H9 (cell line): ENCODE results near the gene LRMDA. TPM values are rescaled to one million over a fixed set of nuclear protein-coding genes. Genes with fewer than 3 reads are reported as not detected.

Experiments
- DNase-seq: peaks from one replicate; pipeline ENCODE4 v3.0.0-alpha.2; 2017
- H2AFZ ChIP-seq: one replicate; pipeline ENCODE4 v1.6.1; 2013; ENCODE audit warnings: mild to moderate bottlenecking, low read length, control low read depth, moderate library complexity
- H2AK5ac ChIP-seq: 2 replicates; pipeline ENCODE4 v1.6.1; 2013; ENCODE audit warnings: low read length, control low read depth, mixed read lengths; ENCODE audit not compliant: insufficient read length
- H2BK120ac ChIP-seq: one replicate; pipeline ENCODE4 v1.6.1; 2013; ENCODE audit warnings: low read depth, mild to moderate bottlenecking, low read length, control low read depth, inconsistent platforms; ENCODE audit not compliant: poor library complexity, severe bottlenecking
- H2BK12ac ChIP-seq: 2 replicates; pipeline ENCODE4 v1.6.1; 2013; ENCODE audit warnings: low read length, control low read depth, mixed read lengths, low read depth; ENCODE audit not compliant: insufficient read length
- H2BK15ac ChIP-seq: 2 replicates; pipeline ENCODE4 v1.6.1; 2013; ENCODE audit warnings: low read depth, low read length, control low read depth
- H2BK20ac ChIP-seq: one replicate; pipeline ENCODE4 v1.6.1; 2013; ENCODE audit warnings: low read depth, mild to moderate bottlenecking, low read length, control low read depth, inconsistent platforms; ENCODE audit not compliant: poor library complexity, severe bottlenecking
- H2BK5ac ChIP-seq: 2 replicates; pipeline ENCODE4 v1.6.1; 2013; ENCODE audit warnings: low read length, control low read depth, mixed read lengths; ENCODE audit not compliant: insufficient read length
- H3K14ac ChIP-seq: 2 replicates; pipeline ENCODE4 v1.6.1; 2013; ENCODE audit warnings: low read length, control low read depth; ENCODE audit not compliant: insufficient read depth
- H3K18ac ChIP-seq: 2 replicates; pipeline ENCODE4 v1.6.1; 2013; ENCODE audit warnings: low read depth, mild to moderate bottlenecking, mixed read lengths, low read length, control low read depth; ENCODE audit not compliant: insufficient read length
- H3K23ac ChIP-seq: 2 replicates; pipeline ENCODE4 v1.6.1; 2013; ENCODE audit warnings: low read length, control low read depth, mixed read lengths, low read depth; ENCODE audit not compliant: insufficient read length
- H3K23me2 ChIP-seq: 2 replicates; pipeline ENCODE4 v1.6.1; 2013; ENCODE audit warnings: low read depth, mild to moderate bottlenecking, mixed read lengths, low read length, control low read depth; ENCODE audit not compliant: insufficient read length, poor library complexity, severe bottlenecking
- H3K27ac ChIP-seq: 2 replicates; pipeline ENCODE4 v1.5.1; 2013; ENCODE audit warnings: low read length, control low read depth, mixed read lengths, low read depth; ENCODE audit not compliant: insufficient read length
- H3K27me3 ChIP-seq: 2 replicates; pipeline ENCODE4 v1.6.1; 2013; ENCODE audit warnings: low read length, control low read depth, inconsistent platforms; ENCODE audit not compliant: insufficient read depth
- H3K4ac ChIP-seq: 2 replicates; pipeline ENCODE4 v1.6.1; 2013; ENCODE audit warnings: low read depth, mild to moderate bottlenecking, control low read depth, inconsistent platforms, low read length, moderate library complexity
- H3K4me1 ChIP-seq: 2 replicates; pipeline ENCODE4 v1.6.1; 2013; ENCODE audit warnings: low read length, control low read depth, inconsistent platforms; ENCODE audit not compliant: insufficient read depth
- H3K4me2 ChIP-seq: 2 replicates; pipeline ENCODE4 v1.6.1; 2013; ENCODE audit warnings: low read length, control low read depth, mixed read lengths; ENCODE audit not compliant: insufficient read length, insufficient read depth
- H3K56ac ChIP-seq: 2 replicates; pipeline ENCODE4 v1.6.1; 2013; ENCODE audit warnings: low read depth, mild to moderate bottlenecking, mixed read lengths, low read length, control low read depth; ENCODE audit not compliant: insufficient read length
- H3K79me1 ChIP-seq: 2 replicates; pipeline ENCODE4 v1.6.1; 2013; ENCODE audit warnings: low read depth, mild to moderate bottlenecking, moderate library complexity, low read length, control low read depth, inconsistent platforms; ENCODE audit not compliant: insufficient read depth, poor library complexity, severe bottlenecking
- H3K79me2 ChIP-seq: 2 replicates; pipeline ENCODE4 v1.6.1; 2013; ENCODE audit warnings: low read length, control low read depth, inconsistent platforms; ENCODE audit not compliant: insufficient read depth
- H3K9ac ChIP-seq: 2 replicates; pipeline ENCODE4 v1.6.1; 2013; ENCODE audit warnings: low read length, control low read depth, mixed read lengths; ENCODE audit not compliant: insufficient read length; ENCODE audit errors: extremely low read depth
- H3K9me3 ChIP-seq: one replicate; pipeline ENCODE4 v1.6.1; 2013; ENCODE audit warnings: low read depth, low read length, inconsistent platforms; ENCODE audit not compliant: control insufficient read depth
- H3T11ph ChIP-seq: one replicate; pipeline ENCODE4 v1.6.1; 2013; ENCODE audit warnings: mild to moderate bottlenecking, low read length, control low read depth, inconsistent platforms
- H4K20me1 ChIP-seq: one replicate; pipeline ENCODE4 v1.6.1; 2013; ENCODE audit not compliant: control insufficient read depth, insufficient read length, insufficient read depth
- H4K5ac ChIP-seq: 2 replicates; pipeline ENCODE4 v1.6.1; 2013; ENCODE audit warnings: low read depth, mild to moderate bottlenecking, mixed read lengths, low read length, control low read depth; ENCODE audit not compliant: insufficient read length
- H4K8ac ChIP-seq: replicated peaks from 2 replicates; pipeline ENCODE4 v1.6.1; 2013; ENCODE audit warnings: low read length, control low read depth, mixed read lengths, low read depth; ENCODE audit not compliant: insufficient read length
- H4K91ac ChIP-seq: 2 replicates; pipeline ENCODE4 v1.6.1; 2013; ENCODE audit warnings: low read depth, mild to moderate bottlenecking, moderate library complexity, mixed read lengths, low read length, control low read depth; ENCODE audit not compliant: insufficient read length
- H3K27ac Mint-ChIP-seq, 3 experiments: 2 replicates in 2 of 3; 3 replicates in 1 of 3; pipeline ENCODE4 v1.8.0; 2020 to 2021; ENCODE audit warnings: mixed read lengths in 3 of 3, mild to moderate bottlenecking in 1 of 3, moderate library complexity in 1 of 3
- H3K27me3 Mint-ChIP-seq: 2 replicates; pipeline ENCODE4 v1.8.0; 2021; ENCODE audit warnings: low read depth, mild to moderate bottlenecking, moderate library complexity, mixed read lengths
- H3K36me3 Mint-ChIP-seq, 3 experiments: 2 replicates in 2 of 3; 3 replicates in 1 of 3; pipeline ENCODE4 v1.8.0; 2020 to 2021; ENCODE audit warnings: low read depth in 3 of 3, mixed read lengths in 3 of 3; ENCODE audit not compliant: insufficient read depth in 1 of 3
- H3K4me1 Mint-ChIP-seq, 2 experiments: 2 replicates each; pipeline ENCODE4 v1.8.0; 2020; ENCODE audit warnings: mixed read lengths in 2 of 2
- H3K4me3 Mint-ChIP-seq, 2 experiments: 2 replicates in 1 of 2; 3 replicates in 1 of 2; pipeline ENCODE4 v1.8.0; 2020 to 2021; ENCODE audit warnings: mild to moderate bottlenecking in 2 of 2, mixed read lengths in 2 of 2, moderate library complexity in 1 of 2
- H3K9me3 Mint-ChIP-seq, 2 experiments: 2 replicates in 1 of 2; 3 replicates in 1 of 2; pipeline ENCODE4 v1.8.0; 2020; ENCODE audit warnings: mild to moderate bottlenecking in 2 of 2, mixed read lengths in 2 of 2, moderate library complexity in 1 of 2
- CTCF ChIP-seq: fragments of 200-600 bp; sonication (generic); conservative IDR thresholded peaks from 3 replicates; pipeline ENCODE4 v1.8.0; 2021; ENCODE audit warnings: antibody characterized with exemption, mild to moderate bottlenecking
- whole genome bisulfite sequencing: extraction: QIAGEN DNeasy Blood & Tissue Kit; methylation state at CpG from one replicate; pipeline ENCODE4 v1.1.7; 2013; ENCODE audit warnings: missing lambda C conversion rate, low lambda C conversion rate, mixed read lengths; ENCODE audit not compliant: insufficient read length; ENCODE audit errors: extremely low coverage; 5-methylcytosine and 5-hydroxymethylcytosine counted together
- total RNA-seq: library from RNA; stranded (reverse); gene quantifications from 2 replicates; pipeline ENCODE4 v1.2.1, GENCODE V29; 2021

Gene LRMDA
- total RNA-seq, 1 experiment from 2014 or later = 1.8 TPM

GRCh38 chr10:75598998-75599397 is 167.6 kb downstream of the LRMDA start:
- no peak for TF ChIP-seq CTCF
- Histone ChIP-seq H2BK12ac (no peak overlapping the region), H3K4me1 (peaks cover 2% of the 10 kb centered on the region; the same call in 1 of the 2 replicates), H3K79me2 (no peaks in the 10 kb centered on the region), H3K9ac (no peak overlapping the region), H3T11ph (no peak overlapping the region), H2AK5ac (no peak overlapping the region), H2BK5ac (no peak overlapping the region), H3K9me3 (no peaks in the 10 kb centered on the region), H4K8ac (no peak overlapping the region), H3K4me2 (no peak overlapping the region), H2AFZ (no peak overlapping the region), H4K91ac (no peak overlapping the region), H3K18ac (no peak overlapping the region), H2BK20ac (no peak overlapping the region), H3K56ac (no peak overlapping the region), H3K14ac (no peak overlapping the region), H2BK120ac (no peak overlapping the region), H3K23ac (no peak overlapping the region), H3K23me2 (no peaks in the 10 kb centered on the region), H3K79me1 (no peaks in the 10 kb centered on the region), H4K5ac (no peak overlapping the region), H3K4ac (no peak overlapping the region), H2BK15ac (no peak overlapping the region), H3K27ac (no peak overlapping the region), H3K27me3 (peaks cover 30% of the 10 kb centered on the region; the same call in 1 of the 2 replicates), H4K20me1 (no peaks in the 10 kb centered on the region)
- H3K27me3 Mint-ChIP-seq = peaks cover 76% of the 10 kb centered on the region
- H3K4me3 Mint-ChIP-seq = no peak overlapping the region
- DNase-seq = no peak
- H3K36me3 Mint-ChIP-seq = peaks cover 0 to under 1% (median 0%) of the 10 kb centered on the region in 3 experiments; a peak in 1 of 7 replicates
- H3K4me1 Mint-ChIP-seq = peaks cover 50 to 51% of the 10 kb centered on the region in 2 experiments
- no CpG with 5 or more reads among the region's 5 CpGs for WGBS
- peaks cover 0 to 5% of the 10 kb centered on the region in 2 experiments; a peak in 2 of 5 replicates for H3K9me3 Mint-ChIP-seq
- H3K27ac Mint-ChIP-seq = no peak overlapping the region; a peak in 1 of 7 replicates
